Superior temporal gyrus (tissue), 1 donor: Measurements from ENCODE around the gene MBD3L1.

Source experiments
- DNase-seq: peaks from one replicate; pipeline ENCODE4 v3.0.0-alpha.2; 2016; ENCODE audit errors: extremely low spot score

MBD3L1 gene

GRCh38 chr19:8832132-8833021 lies at the start of gene MBD3L1, which contains the start of gene ZNF558:
Gene MBD3L1, plus strand, starts transcription at chr19:8832377. Its CDS starts 10,302 bp downstream, at chr19:8842679.
Gene ZNF558, minus strand, starts transcription at chr19:8832304. Its CDS starts 9,645 bp downstream, at chr19:8822659.
- peak; percentile 96 for DNase-seq

- no peak for DNase-seq
Observed at GRCh38 chr19:8794823-8795222, 37.4 kb upstream of the MBD3L1 start.

GRCh38 chr19:8806661-8807060 lies 25.5 kb upstream of the MBD3L1 start:
- no peak for DNase-seq

- no peak for DNase-seq
Observed at GRCh38 chr19:8811315-8812172, 20.6 kb upstream of the MBD3L1 start.

GRCh38 chr19:8814176-8814575 lies 18.0 kb upstream of the MBD3L1 start:
- DNase-seq = no peak

- no peak for DNase-seq
Observed at GRCh38 chr19:8815780-8816179, 16.4 kb upstream of the MBD3L1 start.

GRCh38 chr19:8820234-8820633 lies 11.9 kb upstream of the MBD3L1 start:
- DNase-seq = no peak

GRCh38 chr19:8821748-8822241 lies 10.4 kb upstream of the MBD3L1 start:
- no peak for DNase-seq

GRCh38 chr19:8826371-8826770 lies 5.8 kb upstream of the MBD3L1 start:
- no peak for DNase-seq

- DNase-seq = no peak
Observed at GRCh38 chr19:8827277-8827676, 4.9 kb upstream of the MBD3L1 start.

GRCh38 chr19:8831373-8831772 lies 804 bp upstream of the MBD3L1 start:
- DNase-seq = no peak

GRCh38 chr19:8831832-8832131 lies 395 bp upstream of the MBD3L1 start:
- DNase-seq = no peak

GRCh38 chr19:8835446-8835845 lies 3.3 kb downstream of the MBD3L1 start:
- no peak for DNase-seq

GRCh38 chr19:8835877-8836276 lies 3.7 kb downstream of the MBD3L1 start:
- no peak for DNase-seq

GRCh38 chr19:8840708-8841107 lies 8.5 kb downstream of the MBD3L1 start:
- no peak for DNase-seq

GRCh38 chr19:8846819-8847218 lies 14.6 kb downstream of the MBD3L1 start:
- no peak for DNase-seq

GRCh38 chr19:8849232-8849631 lies 17.1 kb downstream of the MBD3L1 start:
- DNase-seq = no peak

GRCh38 chr19:8850488-8850887 lies 18.3 kb downstream of the MBD3L1 start:
- DNase-seq = no peak

- DNase-seq = no peak
Observed at GRCh38 chr19:8858260-8858659, 26.1 kb downstream of the MBD3L1 start.

- no peak for DNase-seq
Observed at GRCh38 chr19:8866344-8866743, 34.2 kb downstream of the MBD3L1 start.

- no peak for DNase-seq
Observed at GRCh38 chr19:8877854-8878705, 45.9 kb downstream of the MBD3L1 start.
